SU-DHL-6 (cell line): ENCODE data around the gene IFT122.
"Not testable (repeated sequence)": the region's sequence is repeated elsewhere in the genome, so short reads cannot be mapped to it uniquely, and the experiment has no call there.

Source experiments
- H2AFZ ChIP-seq: fragments of 200-600 bp; sonication (generic); 2 replicates; pipeline ENCODE4 v1.6.1; 2014; ENCODE audit warnings: low read depth, mild to moderate bottlenecking, moderate library complexity, mixed read lengths, antibody characterized with exemption, low read length; ENCODE audit not compliant: severe bottlenecking
- H3F3A ChIP-seq: fragments of 200-600 bp; shearing (Covaris generic); 2 replicates; pipeline ENCODE4 v1.6.0; 2016; ENCODE audit warnings: antibody characterized with exemption, mild to moderate bottlenecking; ENCODE audit not compliant: insufficient read depth
- H3K27ac ChIP-seq: fragments of 200-600 bp; sonication (generic); 2 replicates; pipeline ENCODE4 v1.5.1; 2016; ENCODE audit warnings: low read depth, mild to moderate bottlenecking, low read length, moderate library complexity, mixed read lengths
- H3K27me3 ChIP-seq: fragments of 200-600 bp; sonication (generic), shearing (Covaris generic); 2 replicates; pipeline ENCODE4 v1.6.0; 2014; ENCODE audit warnings: mild to moderate bottlenecking, low read length
- H3K36me3 ChIP-seq: fragments of 200-600 bp; sonication (generic); 2 replicates; pipeline ENCODE4 v1.6.1; 2014; ENCODE audit warnings: mild to moderate bottlenecking, low read length, mixed read lengths
- H3K4me2 ChIP-seq: fragments of 300-600, 200-600 bp; shearing (Covaris generic), sonication (generic); 2 replicates; pipeline ENCODE4 v1.6.0; 2014; ENCODE audit warnings: low read length, low read depth, mild to moderate bottlenecking; ENCODE audit not compliant: poor library complexity, severe bottlenecking
- H3K4me3 ChIP-seq: fragments of 200-600 bp; sonication (generic); 2 replicates; pipeline ENCODE4 v1.5.1; 2014; ENCODE audit warnings: antibody characterized with exemption, low read length, mild to moderate bottlenecking, mixed read lengths; ENCODE audit not compliant: insufficient read depth, poor library complexity, severe bottlenecking
- H3K79me2 ChIP-seq: fragments of 200-600 bp; sonication (generic); 2 replicates; pipeline ENCODE4 v1.6.1; 2014; ENCODE audit warnings: mild to moderate bottlenecking, low read length, moderate library complexity; ENCODE audit not compliant: insufficient read depth
- H3K9ac ChIP-seq: fragments of 200-600 bp; sonication (generic); 2 replicates; pipeline ENCODE4 v1.7.0; 2014; ENCODE audit warnings: mild to moderate bottlenecking, low read length
- H3K9me2 ChIP-seq: fragments of 200-600 bp; sonication (generic); replicated peaks from 2 replicates; pipeline ENCODE4 v1.6.1; 2014; ENCODE audit warnings: low read length; ENCODE audit not compliant: insufficient read depth
- H3K9me3 ChIP-seq: fragments of 200-600 bp; sonication (generic); 2 replicates; pipeline ENCODE4 v1.6.1; 2014; ENCODE audit warnings: low read length, mixed read lengths; ENCODE audit not compliant: insufficient read depth
- H4K20me1 ChIP-seq: fragments of 200-600 bp; sonication (generic); 2 replicates; pipeline ENCODE4 v1.6.1; 2014; ENCODE audit warnings: low read depth, mild to moderate bottlenecking, antibody characterized with exemption, low read length, moderate library complexity, mixed read lengths
- CTCF ChIP-seq: fragments of 200-600 bp; sonication (generic); IDR thresholded peaks from one replicate; pipeline ENCODE4 v1.5.1; 2017; ENCODE audit warnings: antibody characterized with exemption, mild to moderate bottlenecking, low read length, moderate library complexity; ENCODE audit not compliant: insufficient read depth, poor library complexity, severe bottlenecking
- EZH2phosphoT487 ChIP-seq: fragments of 200-600 bp; sonication (generic), shearing (Covaris generic); conservative IDR thresholded peaks from 2 replicates; pipeline ENCODE4 v1.6.1; 2018; ENCODE audit warnings: mild to moderate bottlenecking, antibody characterized with exemption, low read length, moderate library complexity, mixed read lengths

The IFT122 gene

GRCh38 chr3:129491794-129492193 lies 51.8 kb downstream of the IFT122 start:
- Histone ChIP-seq H3K9me3 (no peaks in the 10 kb centered on the region), H3K4me2 (no peak overlapping the region), H2AFZ (no peak overlapping the region), H3K79me2 (no peaks in the 10 kb centered on the region), H3K36me3 (no peaks in the 10 kb centered on the region), H3K4me3 (no peak overlapping the region), H3K9me2 (no peaks in the 10 kb centered on the region), H3K9ac (no peak overlapping the region), H3K27ac (no peak overlapping the region), H3F3A (no peaks in the 10 kb centered on the region), H3K27me3 (no peaks in the 10 kb centered on the region), H4K20me1 (no peaks in the 10 kb centered on the region)
- TF ChIP-seq EZH2phosphoT487 (no peak), CTCF (no peak)

GRCh38 chr3:129492691-129493090 lies 52.7 kb downstream of the IFT122 start:
- Histone ChIP-seq H2AFZ (no peak overlapping the region), H3K27ac (no peak overlapping the region), H3K9me3 (no peaks in the 10 kb centered on the region), H3K27me3 (no peaks in the 10 kb centered on the region), H3F3A (no peaks in the 10 kb centered on the region), H3K79me2 (no peaks in the 10 kb centered on the region), H3K9ac (no peak overlapping the region), H3K4me2 (no peak overlapping the region), H3K36me3 (no peaks in the 10 kb centered on the region), H4K20me1 (no peaks in the 10 kb centered on the region), H3K4me3 (no peak overlapping the region), H3K9me2 (no peaks in the 10 kb centered on the region)
- TF ChIP-seq CTCF (no peak), EZH2phosphoT487 (no peak)

- Histone ChIP-seq H3K36me3 (no peaks in the 10 kb centered on the region), H3K4me2 (no peak overlapping the region), H2AFZ (no peak overlapping the region), H3K9ac (no peak overlapping the region), H3K79me2 (no peaks in the 10 kb centered on the region), H4K20me1 (no peaks in the 10 kb centered on the region), H3K27ac (no peak overlapping the region), H3K4me3 (no peak overlapping the region), H3F3A (no peaks in the 10 kb centered on the region), H3K27me3 (no peaks in the 10 kb centered on the region), H3K9me2 (no peaks in the 10 kb centered on the region), H3K9me3 (no peaks in the 10 kb centered on the region)
- TF ChIP-seq EZH2phosphoT487 (no peak), CTCF (no peak)
Observed at GRCh38 chr3:129493206-129493605, 53.2 kb downstream of the IFT122 start.

GRCh38 chr3:129494499-129494898 lies 54.5 kb downstream of the IFT122 start:
- H4K20me1 ChIP-seq, H3K27ac ChIP-seq, H3K9me2 ChIP-seq, H3K9me3 ChIP-seq, H3K4me3 ChIP-seq, H3K4me2 ChIP-seq, H3K9ac ChIP-seq, H3F3A ChIP-seq, H3K79me2 ChIP-seq, H2AFZ ChIP-seq, H3K36me3 ChIP-seq, H3K27me3 ChIP-seq: not testable (repeated sequence)

- not testable (repeated sequence) for H4K20me1 ChIP-seq, H3K9me3 ChIP-seq, H3K4me2 ChIP-seq, H3K27ac ChIP-seq, H3K9ac ChIP-seq, H3K36me3 ChIP-seq, H3K9me2 ChIP-seq, H3K4me3 ChIP-seq, H3K79me2 ChIP-seq, H3K27me3 ChIP-seq, H3F3A ChIP-seq, H2AFZ ChIP-seq
Observed at GRCh38 chr3:129495006-129495639, 55.1 kb downstream of the IFT122 start.

GRCh38 chr3:129497876-129498275 lies 57.9 kb downstream of the IFT122 start:
- not testable (repeated sequence) for H3K27ac ChIP-seq, H4K20me1 ChIP-seq, H3K9ac ChIP-seq, H2AFZ ChIP-seq, H3K36me3 ChIP-seq, H3K9me3 ChIP-seq, H3K4me3 ChIP-seq, H3F3A ChIP-seq, H3K9me2 ChIP-seq, H3K4me2 ChIP-seq, H3K27me3 ChIP-seq, H3K79me2 ChIP-seq
